ENCODE results near the gene LIMD2. TPM values are rescaled to one million over a fixed set of nuclear protein-coding genes. Genes with fewer than 3 reads are reported as not detected.

LIMD2 gene
- total RNA-seq, 3 donors from 2014 or later: 119 to 169 (median 146) TPM

DNA sequence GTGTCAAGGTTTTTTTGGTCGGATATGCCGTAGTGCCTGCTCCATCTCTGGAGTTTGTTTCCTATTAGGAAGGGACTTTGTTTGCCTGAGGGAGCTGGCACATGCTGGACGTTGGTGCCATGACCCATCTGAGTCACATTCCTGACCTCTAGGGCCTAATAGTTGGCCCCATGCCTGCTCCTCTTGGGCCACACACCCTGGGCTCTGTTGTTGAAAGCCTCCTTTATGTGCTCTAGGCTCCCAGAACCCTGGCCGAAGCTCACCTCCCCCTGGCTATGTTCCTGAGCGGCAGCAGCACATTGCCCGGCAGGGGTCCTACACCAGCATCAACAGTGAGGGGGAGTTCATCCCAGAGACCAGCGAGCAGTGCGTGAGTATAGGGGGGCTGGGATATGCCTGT, 18.4 kb downstream of the LIMD2 start:
- peaks cover 9% of the 10 kb centered on the region for H3K4me1 Mint-ChIP-seq (ENCODE audit: low read depth)
- DNase-seq (no peak), ATAC-seq (no peak)
- no peak overlapping the region for H3K4me3 Mint-ChIP-seq
- no peaks in the 10 kb centered on the region for H3K27me3 Mint-ChIP-seq (ENCODE audit: low read depth)
- no peaks in the 10 kb centered on the region for H3K9me3 Mint-ChIP-seq
- H3K36me3 Mint-ChIP-seq (ENCODE audit: insufficient read depth): peaks cover 23% of the 10 kb centered on the region

DNA sequence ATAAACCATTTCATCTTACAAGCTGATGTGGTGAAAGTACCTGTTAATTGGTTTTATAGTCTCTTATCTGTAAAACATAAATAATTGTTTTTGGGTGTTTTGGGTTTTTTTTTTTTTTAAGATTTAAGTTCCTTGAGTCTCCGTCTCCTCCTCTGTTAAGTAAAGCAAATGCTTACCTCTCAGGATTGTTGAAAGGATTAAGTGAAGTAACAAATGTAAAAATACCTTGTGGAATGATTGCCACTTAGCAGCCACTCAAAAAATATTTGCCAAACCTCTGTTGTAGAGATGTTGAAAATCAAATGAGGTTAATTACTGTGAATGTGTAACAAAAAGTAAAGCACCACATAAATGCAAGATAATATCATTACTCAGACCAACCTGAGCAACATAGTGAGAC, 19.2 kb downstream of the LIMD2 start:
- H3K27me3 Mint-ChIP-seq (ENCODE audit: low read depth): no peaks in the 10 kb centered on the region
- no peak overlapping the region for H3K4me3 Mint-ChIP-seq
- H3K36me3 Mint-ChIP-seq (ENCODE audit: insufficient read depth): peaks cover 19% of the 10 kb centered on the region
- ATAC-seq: no peak
- no peak for DNase-seq
- H3K4me1 Mint-ChIP-seq (ENCODE audit: low read depth): peaks cover 4% of the 10 kb centered on the region
- H3K9me3 Mint-ChIP-seq: no peaks in the 10 kb centered on the region

DNA sequence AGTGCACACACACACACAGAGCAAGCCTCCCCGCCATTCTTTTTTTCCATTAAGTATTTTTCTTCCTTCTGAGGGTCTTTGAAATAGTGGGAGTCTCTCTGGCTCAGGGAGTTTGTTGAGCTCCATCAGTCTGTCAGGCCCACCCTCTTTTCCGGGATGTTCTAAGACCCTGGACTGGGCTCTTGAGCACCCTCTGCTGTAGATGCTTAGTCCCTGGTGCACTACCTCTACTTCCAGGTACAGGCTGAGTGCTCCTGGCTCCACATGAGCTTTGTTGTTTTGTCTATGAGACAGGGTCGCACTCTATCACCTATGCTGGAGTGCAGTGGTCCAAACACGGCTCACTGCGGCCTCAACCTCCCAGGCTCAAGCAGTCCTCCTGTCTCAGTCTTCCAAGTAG, 20.7 kb downstream of the LIMD2 start:
- Mint-ChIP-seq H3K36me3 (ENCODE audit: insufficient read depth) (peaks cover 20% of the 10 kb centered on the region), H3K9me3 (no peaks in the 10 kb centered on the region), H3K4me3 (no peak overlapping the region), H3K27me3 (ENCODE audit: low read depth) (no peaks in the 10 kb centered on the region), H3K4me1 (ENCODE audit: low read depth) (peaks cover 8% of the 10 kb centered on the region)
- no peak for DNase-seq
- ATAC-seq: no peak

DNA sequence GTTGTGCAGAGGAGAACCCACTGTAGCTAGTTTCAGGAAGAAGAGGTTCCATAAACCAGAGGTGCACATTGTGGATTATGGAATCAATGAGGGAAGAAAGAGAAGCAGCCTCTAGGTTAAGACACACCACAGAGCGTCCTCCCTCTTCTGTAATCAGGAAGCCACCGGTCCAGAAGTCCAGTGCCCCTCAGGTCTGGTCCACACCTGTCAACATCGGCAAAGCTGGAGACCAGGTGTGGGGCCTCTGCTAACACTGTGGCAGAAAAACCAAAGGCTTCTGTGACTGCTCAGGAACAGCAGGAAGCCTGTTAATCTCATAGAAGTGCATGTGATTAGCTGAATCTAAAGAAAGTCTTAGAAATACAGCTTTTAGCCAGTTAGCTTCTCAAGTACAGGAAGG, 23.3 kb downstream of the LIMD2 start:
- Mint-ChIP-seq H3K9me3 (no peaks in the 10 kb centered on the region), H3K27me3 (ENCODE audit: low read depth) (no peaks in the 10 kb centered on the region), H3K4me3 (no peak overlapping the region), H3K4me1 (ENCODE audit: low read depth) (peaks cover 14% of the 10 kb centered on the region), H3K36me3 (ENCODE audit: insufficient read depth) (peaks cover 14% of the 10 kb centered on the region)
- ATAC-seq: no peak
- DNase-seq: no peak

DNA sequence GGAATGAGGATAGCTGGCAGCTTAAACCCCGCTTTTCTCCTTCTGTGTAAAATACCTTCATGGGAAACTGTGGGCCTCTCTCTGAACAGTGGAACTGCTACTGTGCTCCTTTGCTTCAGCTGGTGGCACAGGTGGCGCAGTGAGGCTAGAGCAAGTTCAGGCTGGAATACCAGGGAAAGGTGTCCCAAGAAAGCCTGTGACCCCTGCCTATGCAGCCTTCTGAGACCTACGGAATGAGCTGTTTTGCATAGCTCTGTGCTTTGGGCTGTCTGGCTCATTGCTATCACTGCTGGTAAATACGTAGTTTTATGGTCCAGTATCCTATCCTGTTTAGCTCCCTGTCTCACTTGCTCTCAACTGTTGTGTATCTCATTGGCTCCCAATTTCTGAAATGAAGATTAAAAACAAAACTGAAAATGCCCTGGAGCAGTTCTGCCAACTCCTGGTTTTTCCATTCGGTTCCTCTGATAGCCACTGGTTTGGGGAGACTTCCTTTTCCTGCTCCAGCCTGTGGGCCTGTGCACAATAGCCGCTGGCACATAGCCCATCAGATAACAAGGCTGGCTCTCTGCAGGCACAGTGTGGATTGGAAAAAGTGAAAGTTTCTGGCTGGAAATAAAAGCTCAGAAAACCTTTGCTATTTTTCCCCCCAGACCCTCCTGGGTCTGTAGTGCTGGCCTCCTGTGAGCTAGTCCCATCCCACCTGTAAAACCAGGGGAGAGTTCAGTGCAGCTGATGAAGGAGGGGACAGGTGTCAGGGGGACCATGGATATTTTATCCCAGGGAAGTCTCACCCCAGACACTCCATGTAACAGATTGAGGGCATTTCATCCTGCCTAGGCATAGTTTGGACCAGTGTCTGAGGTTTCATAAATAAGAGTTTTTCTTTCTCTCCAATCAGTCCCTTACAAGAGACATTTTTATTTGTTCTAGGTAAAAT, 24.0 kb downstream of the LIMD2 start:
- peaks cover 10% of the 10 kb centered on the region for H3K36me3 Mint-ChIP-seq (ENCODE audit: insufficient read depth)
- no peak overlapping the region for H3K4me3 Mint-ChIP-seq
- no peak for ATAC-seq
- DNase-seq: no peak
- H3K9me3 Mint-ChIP-seq: no peaks in the 10 kb centered on the region
- peaks cover 13% of the 10 kb centered on the region for H3K4me1 Mint-ChIP-seq (ENCODE audit: low read depth)
- H3K27me3 Mint-ChIP-seq (ENCODE audit: low read depth): no peaks in the 10 kb centered on the region

DNA sequence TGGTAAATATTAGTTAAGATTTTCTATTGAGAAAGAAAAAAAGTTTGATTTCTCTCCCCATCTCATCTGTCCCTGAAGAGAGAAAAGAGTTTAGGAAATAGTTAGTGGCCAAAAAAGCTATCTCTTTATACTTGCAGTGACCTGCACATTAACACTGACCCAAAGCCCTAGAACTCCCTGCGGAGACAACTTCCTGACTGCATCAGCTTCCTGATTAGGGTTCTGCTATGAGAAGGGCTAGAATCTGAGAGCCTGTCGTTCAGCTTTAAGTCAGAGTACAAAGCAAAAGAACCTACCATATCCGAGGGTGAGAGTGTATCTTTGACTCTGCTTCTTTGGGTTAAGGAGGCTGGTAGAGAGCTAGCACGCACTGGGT, 24.7 kb downstream of the LIMD2 start:
- DNase-seq: no peak
- Mint-ChIP-seq H3K9me3 (no peaks in the 10 kb centered on the region), H3K36me3 (ENCODE audit: insufficient read depth) (peaks cover 12% of the 10 kb centered on the region), H3K27me3 (ENCODE audit: low read depth) (no peaks in the 10 kb centered on the region), H3K4me1 (ENCODE audit: low read depth) (peaks cover 14% of the 10 kb centered on the region), H3K4me3 (no peak overlapping the region)
- no peak for ATAC-seq

DNA sequence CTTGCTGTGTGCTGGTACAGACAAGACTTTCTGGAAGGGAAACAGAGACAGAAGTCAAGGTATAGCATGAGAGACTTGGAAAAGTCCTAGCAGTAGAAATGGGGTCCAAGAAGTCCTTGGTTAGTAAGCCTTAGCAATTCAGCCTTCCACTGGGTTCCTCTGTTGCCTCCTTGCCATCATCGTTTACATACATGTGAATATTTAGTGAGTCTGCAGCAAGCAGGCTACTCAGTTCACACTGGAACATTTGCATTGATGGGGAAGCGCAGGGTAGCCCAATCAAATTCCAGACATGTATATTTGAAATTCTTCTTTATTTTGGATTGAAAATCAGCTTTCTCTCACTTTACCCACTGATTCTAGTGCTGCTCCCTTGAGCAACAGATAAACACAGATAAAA, 27.1 kb downstream of the LIMD2 start:
- ATAC-seq (no peak), DNase-seq (no peak)
- Mint-ChIP-seq H3K36me3 (ENCODE audit: insufficient read depth) (peaks cover 21% of the 10 kb centered on the region), H3K27me3 (ENCODE audit: low read depth) (no peaks in the 10 kb centered on the region), H3K9me3 (no peaks in the 10 kb centered on the region), H3K4me1 (ENCODE audit: low read depth) (peaks cover 14% of the 10 kb centered on the region), H3K4me3 (no peak overlapping the region)

DNA sequence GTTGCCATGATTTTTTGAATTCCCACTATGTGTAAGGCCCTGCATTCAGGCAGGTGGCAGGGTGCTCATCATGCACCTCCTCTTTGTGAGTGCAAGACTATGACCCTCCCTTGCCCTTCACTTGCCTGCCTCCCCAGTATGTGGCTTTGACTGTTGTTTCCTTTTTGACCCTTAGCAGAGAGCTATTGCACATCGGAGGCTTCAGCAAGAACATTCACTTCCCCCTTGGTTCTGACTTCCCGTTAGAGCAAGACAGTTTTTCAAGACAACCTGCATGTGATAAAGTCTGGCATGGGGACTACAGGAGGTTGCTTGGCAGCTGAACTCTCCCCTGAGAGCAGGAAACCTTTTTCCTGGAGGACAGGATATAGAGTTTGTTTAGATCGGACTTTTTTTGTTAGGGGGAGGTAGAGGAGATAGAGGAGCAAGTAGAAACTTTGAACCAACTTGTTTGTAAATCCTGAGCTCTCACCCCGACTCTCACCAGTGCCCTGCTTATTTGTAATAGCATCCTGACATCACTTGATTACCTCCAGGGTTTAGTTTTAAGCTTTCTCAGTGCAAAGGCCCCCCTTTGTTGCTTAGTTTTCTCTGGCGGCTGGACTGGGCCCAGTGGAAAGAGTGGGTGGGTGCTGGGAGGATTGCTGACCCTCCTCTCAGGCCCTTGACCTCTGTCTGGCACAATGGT, 34.3 kb downstream of the LIMD2 start:
- ATAC-seq: no peak
- Mint-ChIP-seq H3K36me3 (ENCODE audit: insufficient read depth) (peaks cover 27% of the 10 kb centered on the region), H3K4me3 (no peak overlapping the region), H3K9me3 (no peaks in the 10 kb centered on the region), H3K4me1 (ENCODE audit: low read depth) (peaks cover 11% of the 10 kb centered on the region), H3K27me3 (ENCODE audit: low read depth) (no peaks in the 10 kb centered on the region)
- DNase-seq: no peak

DNA sequence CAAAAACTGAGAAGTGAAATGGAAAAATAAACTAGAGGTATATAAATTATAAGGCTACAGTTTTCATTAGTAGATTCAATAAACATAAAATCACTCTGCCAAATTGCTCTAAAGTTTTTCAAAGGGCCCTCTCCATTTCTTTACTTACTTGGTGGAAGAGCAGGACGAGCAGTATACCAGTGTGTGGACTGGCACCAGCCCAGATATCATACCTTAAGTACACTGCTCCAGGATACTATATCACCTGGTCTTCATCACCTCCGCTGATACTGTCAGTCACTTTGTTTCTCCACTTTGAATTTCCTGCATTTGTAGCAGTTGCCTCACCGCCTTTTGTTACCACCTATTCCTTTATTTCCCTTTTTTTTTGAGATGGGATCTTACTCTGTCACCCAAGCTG, 40.1 kb downstream of the LIMD2 start:
- no peak overlapping the region for H3K4me3 Mint-ChIP-seq

DNA sequence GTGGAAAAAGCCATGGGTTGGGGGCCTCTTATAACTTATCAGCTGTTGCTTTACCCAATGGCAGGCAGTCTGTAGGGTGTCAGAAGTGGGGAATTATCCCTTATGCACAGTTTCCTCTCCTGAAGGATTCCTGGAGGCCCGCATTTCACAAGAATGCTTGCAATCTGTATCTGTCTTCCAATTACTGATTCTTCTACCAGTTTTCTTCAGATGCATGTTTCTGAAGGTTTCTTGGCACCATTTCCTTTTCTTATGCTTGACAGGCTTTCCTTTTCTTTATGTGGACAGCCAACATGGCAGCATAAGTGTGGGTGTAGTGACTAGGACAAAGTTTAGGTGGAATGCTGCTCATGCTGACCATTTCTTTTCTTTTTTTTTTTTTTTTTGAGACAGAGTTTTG, 41.6 kb downstream of the LIMD2 start:
- no peak overlapping the region for H3K4me3 Mint-ChIP-seq
- H3K9me3 Mint-ChIP-seq: no peaks in the 10 kb centered on the region
- ATAC-seq (no peak), DNase-seq (no peak)
- peaks cover 1% of the 10 kb centered on the region for H3K4me1 Mint-ChIP-seq (ENCODE audit: low read depth)
- no peaks in the 10 kb centered on the region for H3K27me3 Mint-ChIP-seq (ENCODE audit: low read depth)
- peaks cover 25% of the 10 kb centered on the region for H3K36me3 Mint-ChIP-seq (ENCODE audit: insufficient read depth)

More for the DNA sequence above, 40.1 kb downstream of the LIMD2 start:
- Mint-ChIP-seq H3K9me3 (no peaks in the 10 kb centered on the region), H3K36me3 (ENCODE audit: insufficient read depth) (peaks cover 27% of the 10 kb centered on the region), H3K4me1 (ENCODE audit: low read depth) (peaks cover 5% of the 10 kb centered on the region), H3K27me3 (ENCODE audit: low read depth) (no peaks in the 10 kb centered on the region)
- no peak for ATAC-seq
- DNase-seq: no peak

DNA sequence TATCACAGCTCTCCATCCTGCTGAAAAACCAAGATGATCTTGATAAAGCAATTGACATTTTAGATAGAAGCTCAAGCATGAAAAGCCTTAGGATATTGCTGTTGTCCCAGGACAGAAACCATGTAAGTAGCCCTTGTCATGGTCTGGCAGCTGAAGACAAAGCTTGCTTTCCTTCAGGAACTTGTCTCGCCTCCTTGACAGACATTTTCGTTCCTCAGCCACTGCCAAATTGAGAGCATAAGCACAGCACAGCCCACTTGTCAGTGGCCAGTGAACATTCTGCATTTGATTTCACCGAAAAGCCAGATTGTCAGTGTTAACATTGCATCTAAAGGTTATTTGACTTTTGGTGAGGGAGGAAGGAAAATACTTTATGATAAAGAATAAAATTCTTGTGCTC, 42.1 kb downstream of the LIMD2 start:
- ATAC-seq (no peak), DNase-seq (no peak)
- H3K36me3 Mint-ChIP-seq (ENCODE audit: insufficient read depth): peaks cover 28% of the 10 kb centered on the region
- H3K4me1 Mint-ChIP-seq (ENCODE audit: low read depth): peaks cover 1% of the 10 kb centered on the region
- no peaks in the 10 kb centered on the region for H3K27me3 Mint-ChIP-seq (ENCODE audit: low read depth)
- H3K4me3 Mint-ChIP-seq: no peak overlapping the region
- H3K9me3 Mint-ChIP-seq: no peaks in the 10 kb centered on the region

DNA sequence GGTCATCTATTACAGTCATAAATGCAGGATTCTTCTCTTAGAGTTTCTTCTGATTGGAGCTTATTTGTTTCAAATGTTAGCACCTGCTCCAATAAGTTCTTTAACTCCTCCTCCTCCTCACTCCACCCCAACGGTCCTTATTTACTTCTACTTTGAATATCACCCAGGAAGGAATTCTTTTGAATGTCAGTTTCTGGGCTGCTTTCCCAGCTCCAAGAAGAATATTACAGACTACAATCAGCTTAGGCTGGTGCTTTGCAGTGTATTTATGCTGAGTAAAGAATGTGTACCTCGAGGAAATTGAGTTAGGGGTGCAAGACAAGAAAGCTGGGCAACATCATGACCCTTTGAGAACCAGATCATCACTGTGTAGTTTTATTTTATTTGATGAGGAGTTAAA, 46.9 kb downstream of the LIMD2 start:
- peaks cover 8% of the 10 kb centered on the region for H3K4me1 Mint-ChIP-seq (ENCODE audit: low read depth)
- H3K9me3 Mint-ChIP-seq: no peaks in the 10 kb centered on the region
- H3K4me3 Mint-ChIP-seq: no peak overlapping the region
- no peak for ATAC-seq
- no peaks in the 10 kb centered on the region for H3K27me3 Mint-ChIP-seq (ENCODE audit: low read depth)
- H3K36me3 Mint-ChIP-seq (ENCODE audit: insufficient read depth): peaks cover 34% of the 10 kb centered on the region
- DNase-seq: no peak

DNA sequence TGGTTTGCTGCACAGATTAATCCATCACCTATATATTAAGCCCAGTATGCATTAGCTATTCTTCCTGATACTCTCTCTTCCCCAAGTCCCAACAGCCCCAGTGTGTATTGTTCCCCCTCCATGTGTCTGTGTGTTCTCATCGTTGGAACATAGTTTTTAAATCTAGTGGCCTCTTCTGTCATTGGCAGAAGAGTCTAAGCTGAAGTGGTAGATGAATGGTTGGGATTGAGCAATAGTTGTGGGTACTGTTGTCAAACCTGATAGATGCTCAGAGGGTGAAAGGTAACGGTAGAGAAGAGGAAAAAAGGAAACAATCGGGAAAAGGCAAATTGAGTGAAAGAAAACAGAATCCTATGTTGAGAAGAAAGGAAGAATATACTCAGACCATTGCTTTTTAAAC, 47.8 kb downstream of the LIMD2 start:
- peaks cover 26% of the 10 kb centered on the region for H3K36me3 Mint-ChIP-seq (ENCODE audit: insufficient read depth)
- H3K27me3 Mint-ChIP-seq (ENCODE audit: low read depth): no peaks in the 10 kb centered on the region
- no peak for ATAC-seq
- DNase-seq: no peak
- H3K4me1 Mint-ChIP-seq (ENCODE audit: low read depth): peaks cover 8% of the 10 kb centered on the region
- no peaks in the 10 kb centered on the region for H3K9me3 Mint-ChIP-seq
- H3K4me3 Mint-ChIP-seq: no peak overlapping the region

DNA sequence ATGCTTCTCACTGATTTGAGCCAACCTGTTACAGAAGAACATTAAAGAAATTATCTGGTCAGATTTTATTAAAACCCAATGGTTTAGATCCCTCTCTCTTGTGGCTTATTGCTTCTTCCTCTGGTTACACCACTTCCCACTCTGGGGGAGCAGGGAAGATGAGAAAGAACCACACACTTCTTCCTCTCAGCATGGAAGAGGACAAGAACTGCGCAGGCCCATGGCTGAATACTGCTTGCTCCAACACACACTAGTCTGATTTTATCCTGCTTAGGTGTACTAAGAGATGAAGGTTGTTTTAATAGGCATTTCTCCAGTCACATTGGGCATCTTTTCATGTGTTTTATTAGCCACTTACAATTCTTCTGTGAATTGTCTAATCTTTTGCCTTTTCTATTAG, 50.1 kb downstream of the LIMD2 start:
- Mint-ChIP-seq H3K36me3 (ENCODE audit: insufficient read depth) (peaks cover 38% of the 10 kb centered on the region), H3K4me3 (no peak overlapping the region), H3K9me3 (no peaks in the 10 kb centered on the region), H3K4me1 (ENCODE audit: low read depth) (peaks cover 18% of the 10 kb centered on the region), H3K27me3 (ENCODE audit: low read depth) (no peaks in the 10 kb centered on the region)
- ATAC-seq (no peak), DNase-seq (no peak)

DNA sequence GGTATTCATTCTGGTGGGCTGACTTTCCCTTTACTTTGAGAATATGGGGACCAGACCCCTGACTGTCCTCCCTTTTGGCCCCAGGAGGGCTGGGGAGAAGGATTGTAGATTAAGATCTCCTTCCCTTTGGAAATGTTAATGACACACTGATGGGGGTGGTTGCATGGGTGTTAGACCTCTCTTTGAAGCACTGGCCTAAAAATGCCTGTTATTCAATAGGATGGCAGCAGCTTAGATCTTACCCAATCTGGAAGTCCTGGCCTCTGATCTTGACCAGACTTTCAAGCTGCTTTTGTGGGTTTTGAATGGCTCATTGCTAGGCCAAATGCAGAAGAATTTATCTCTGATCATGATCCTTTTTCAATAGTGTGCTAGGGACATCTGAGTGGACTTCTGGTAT, 52.0 kb downstream of the LIMD2 start:
- peaks cover 34% of the 10 kb centered on the region for H3K36me3 Mint-ChIP-seq (ENCODE audit: insufficient read depth)
- no peaks in the 10 kb centered on the region for H3K27me3 Mint-ChIP-seq (ENCODE audit: low read depth)
- no peak overlapping the region for H3K4me3 Mint-ChIP-seq
- peaks cover 21% of the 10 kb centered on the region for H3K4me1 Mint-ChIP-seq (ENCODE audit: low read depth)
- DNase-seq (no peak), ATAC-seq (no peak)
- no peaks in the 10 kb centered on the region for H3K9me3 Mint-ChIP-seq

All from activated T-cell treated with anti-CD3 and anti-CD28 coated beads, Interleukin-2, amount 50 U/mL, for 4 hours (primary cell).